Breast epithelium (tissue), 4 donors: ENCODE results near the gene BCL2L1. TPM values are rescaled to one million over a fixed set of nuclear protein-coding genes. Genes with fewer than 3 reads are reported as not detected.

Experiments
- DNase-seq, 2 donors: peaks; one replicate each; pipeline ENCODE4 v3.0.0-alpha.2; 2019; ENCODE audit warnings: low spot score in 2 of 2
- H3K27ac ChIP-seq, 2 donors: fragments of 200-600 bp; sonication (generic) in 1 of 2; one replicate each; pipeline ENCODE4 v1.5.1; 2016 to 2019; ENCODE audit warnings: mild to moderate bottlenecking in 1 of 2
- H3K27me3 ChIP-seq, 2 donors: fragments of 200-600 bp; sonication (generic) in 1 of 2; one replicate each; pipeline versions ENCODE4 v1.5.1 to v1.6.0; 2017 to 2019; ENCODE audit warnings: control low read depth in 1 of 2, mild to moderate bottlenecking in 1 of 2
- H3K36me3 ChIP-seq: fragments of 200-600 bp; one replicate; pipeline ENCODE4 v1.5.1; 2019
- H3K4me1 ChIP-seq, 2 donors: fragments of 200-600 bp; sonication (generic); one replicate each; pipeline ENCODE4 v1.5.1; 2016 to 2019; ENCODE audit warnings: control low read depth in 1 of 2
- H3K4me3 ChIP-seq, 3 donors: fragments of 200-600 bp; sonication (generic); 1 replicate in 2 of 3; 2 replicates in 1 of 3; pipeline ENCODE4 v1.5.1; 2016 to 2019; ENCODE audit warnings: mild to moderate bottlenecking in 3 of 3, moderate library complexity in 2 of 3
- H3K9me3 ChIP-seq, 2 donors: fragments of 200-600 bp; sonication (generic) in 1 of 2; one replicate each; pipeline ENCODE4 v1.5.1; 2016 to 2019; ENCODE audit warnings: control low read depth in 1 of 2
- POLR2A ChIP-seq: fragments of 450-650 bp; IDR thresholded peaks from one replicate; pipeline ENCODE4 v1.6.1; 2016; ENCODE audit warnings: antibody characterized with exemption, mild to moderate bottlenecking, moderate library complexity
- POLR2AphosphoS5 ChIP-seq, 3 donors: sonication (generic); formaldehyde crosslinking; IDR thresholded peaks; one replicate each; pipeline ENCODE4 v1.6.1; 2017; ENCODE audit warnings: antibody characterized with exemption in 3 of 3
- intact Hi-C: fragments of 100-400 bp; cut with DNase I; formaldehyde crosslinking; loops from one replicate; pipeline ENCODE4 v1.15.1; 2023; ENCODE audit warnings: low total_unique reads
- total RNA-seq, 3 donors: library from RNA; depleted of rRNA; stranded (reverse); fragments of >200 nt; gene quantifications; one replicate each; pipeline ENCODE4 v1.1.0, GENCODE V29; 2016
- TF ChIP-seq, protein P1 (sequence below), 3 donors: fragments of 450-650 bp; IDR thresholded peaks; one replicate each; pipeline ENCODE4 v1.5.1; 2016 to 2017; ENCODE audit warnings: antibody characterized with exemption in 3 of 3, mild to moderate bottlenecking in 3 of 3, moderate library complexity in 3 of 3

BCL2L1 gene
- total RNA-seq, 3 donors from 2014 or later, result 95.1 to 124 (median 117) TPM

DNA sequence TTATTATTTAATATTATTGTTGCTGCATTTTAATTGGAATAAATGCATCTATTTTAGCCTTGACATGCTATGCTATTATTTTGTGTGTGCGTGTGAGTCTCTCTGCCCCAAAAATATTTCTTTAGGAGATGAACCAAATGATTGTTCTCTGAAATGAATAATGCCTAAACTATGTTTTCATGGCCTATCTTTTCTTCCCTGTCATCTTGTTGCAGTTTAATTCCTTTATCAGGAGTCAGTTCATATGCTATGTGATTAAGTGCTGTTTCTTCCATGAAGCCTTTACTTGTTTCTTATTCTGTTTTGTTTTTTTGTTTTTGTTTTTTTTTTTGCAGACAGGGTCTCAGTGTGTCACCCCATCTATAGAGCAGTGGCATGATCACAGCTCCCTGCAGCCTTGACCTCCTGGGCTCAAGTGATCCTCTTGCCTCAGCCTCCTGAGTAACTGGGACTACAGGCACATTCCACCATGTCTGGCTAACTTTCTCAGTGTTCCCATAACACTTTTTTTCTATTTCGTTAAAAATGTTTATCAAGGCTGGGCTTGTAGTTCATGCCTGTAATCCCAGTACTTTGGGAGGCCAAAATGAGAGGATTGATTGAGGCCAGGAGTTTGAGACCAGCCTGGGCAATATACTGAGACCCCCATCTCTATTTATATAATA lies 42.1 kb upstream of the BCL2L1 start:
- intact Hi-C loops, result no loop called here
- Histone ChIP-seq H3K9me3 (no peaks in the 10 kb centered on the region), H3K36me3 (no peaks in the 10 kb centered on the region), H3K4me1 (no peaks in the 10 kb centered on the region), H3K4me3 (no peak overlapping the region), H3K27ac (no peak overlapping the region), H3K27me3 (no peaks in the 10 kb centered on the region)
- no peak for TF ChIP-seq POLR2AphosphoS5 (IDR thresholded peaks at IDR 0.05)
- TF ChIP-seq POLR2A, result no peak
- TF ChIP-seq, protein P1, sequence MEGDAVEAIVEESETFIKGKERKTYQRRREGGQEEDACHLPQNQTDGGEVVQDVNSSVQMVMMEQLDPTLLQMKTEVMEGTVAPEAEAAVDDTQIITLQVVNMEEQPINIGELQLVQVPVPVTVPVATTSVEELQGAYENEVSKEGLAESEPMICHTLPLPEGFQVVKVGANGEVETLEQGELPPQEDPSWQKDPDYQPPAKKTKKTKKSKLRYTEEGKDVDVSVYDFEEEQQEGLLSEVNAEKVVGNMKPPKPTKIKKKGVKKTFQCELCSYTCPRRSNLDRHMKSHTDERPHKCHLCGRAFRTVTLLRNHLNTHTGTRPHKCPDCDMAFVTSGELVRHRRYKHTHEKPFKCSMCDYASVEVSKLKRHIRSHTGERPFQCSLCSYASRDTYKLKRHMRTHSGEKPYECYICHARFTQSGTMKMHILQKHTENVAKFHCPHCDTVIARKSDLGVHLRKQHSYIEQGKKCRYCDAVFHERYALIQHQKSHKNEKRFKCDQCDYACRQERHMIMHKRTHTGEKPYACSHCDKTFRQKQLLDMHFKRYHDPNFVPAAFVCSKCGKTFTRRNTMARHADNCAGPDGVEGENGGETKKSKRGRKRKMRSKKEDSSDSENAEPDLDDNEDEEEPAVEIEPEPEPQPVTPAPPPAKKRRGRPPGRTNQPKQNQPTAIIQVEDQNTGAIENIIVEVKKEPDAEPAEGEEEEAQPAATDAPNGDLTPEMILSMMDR (IDR thresholded peaks at IDR 0.05), result no peak
- DNase-seq, result no peak

DNA sequence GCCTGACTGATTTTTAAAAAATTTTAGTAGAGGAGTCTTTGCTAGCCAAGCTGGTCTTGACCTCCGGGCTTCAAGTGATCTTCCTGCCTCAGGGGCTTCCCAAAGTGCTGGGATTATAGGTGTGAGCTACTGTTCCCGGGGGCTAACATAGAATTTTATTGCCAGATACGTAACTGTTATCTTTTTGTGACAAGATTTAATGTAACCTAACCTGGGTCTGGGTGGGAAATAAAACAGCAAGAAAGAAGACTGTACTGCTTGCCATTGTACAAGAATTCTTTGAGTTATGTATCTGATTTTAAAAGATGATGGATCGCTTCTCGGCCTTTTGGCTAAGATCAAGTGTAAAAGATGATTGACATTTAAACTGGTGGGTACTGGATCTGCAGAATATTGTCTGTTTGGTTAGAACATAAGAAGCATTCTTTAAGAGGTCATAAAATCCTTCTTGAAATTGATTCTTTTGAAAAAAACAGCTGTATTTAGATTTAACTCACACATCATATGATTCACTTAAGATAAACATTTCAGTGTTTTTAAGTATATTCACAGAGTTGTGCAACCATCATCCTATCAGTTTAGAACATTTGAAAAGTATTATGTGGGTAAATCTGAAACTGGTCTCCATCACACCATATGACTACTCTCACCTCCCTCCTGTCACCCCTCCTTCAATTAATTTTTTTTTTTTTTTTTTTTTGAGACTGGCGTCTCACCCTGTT lies 38.0 kb upstream of the BCL2L1 start:
- Histone ChIP-seq H3K27me3 (no peaks in the 10 kb centered on the region), H3K4me3 (no peak overlapping the region), H3K27ac (no peak overlapping the region), H3K4me1 (no peaks in the 10 kb centered on the region), H3K36me3 (no peaks in the 10 kb centered on the region), H3K9me3 (no peaks in the 10 kb centered on the region)
- no peak for DNase-seq
- intact Hi-C loops, result no loop called here
- TF ChIP-seq, protein P1 (IDR thresholded peaks at IDR 0.05), result no peak
- TF ChIP-seq POLR2A (no peak), POLR2AphosphoS5 (IDR thresholded peaks at IDR 0.05) (no peak)

DNA sequence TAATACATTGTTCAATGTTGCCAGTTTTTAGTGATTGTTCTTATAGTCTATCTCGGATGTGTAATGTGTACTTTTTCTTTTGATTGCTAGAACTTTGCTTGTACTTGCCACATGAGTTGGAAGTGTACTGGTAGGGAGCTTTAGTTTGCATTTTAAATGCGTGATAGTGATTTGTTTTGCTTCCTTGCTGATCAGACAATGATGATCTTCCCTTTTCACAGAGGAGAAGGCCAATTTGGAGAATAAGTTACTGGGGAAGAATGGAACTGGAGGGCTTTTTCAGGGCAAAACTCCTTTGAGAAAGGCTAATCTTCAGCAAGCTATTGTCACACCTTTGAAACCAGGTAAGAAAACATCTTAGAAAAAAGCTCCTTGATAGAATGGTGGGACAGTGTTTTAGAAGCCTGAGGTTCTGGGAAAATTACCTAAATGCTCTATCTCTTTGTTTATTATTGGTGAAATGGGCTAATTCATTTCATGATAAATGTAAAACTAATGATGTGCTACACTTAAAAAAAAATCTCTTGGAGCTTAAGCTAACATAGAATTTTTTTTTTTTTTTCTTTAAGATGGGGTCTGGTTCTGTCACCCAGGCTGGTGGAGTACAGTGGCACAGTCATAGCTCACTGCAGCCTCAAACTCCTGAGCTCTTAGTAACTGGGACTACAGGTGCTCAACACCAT lies 37.3 kb upstream of the BCL2L1 start:
- Histone ChIP-seq H3K27ac (no peak overlapping the region), H3K36me3 (no peaks in the 10 kb centered on the region), H3K4me1 (no peaks in the 10 kb centered on the region), H3K27me3 (no peaks in the 10 kb centered on the region), H3K4me3 (no peak overlapping the region), H3K9me3 (no peaks in the 10 kb centered on the region)
- DNase-seq, result no peak
- intact Hi-C loops, result no loop called here
- TF ChIP-seq POLR2A, result no peak
- TF ChIP-seq POLR2AphosphoS5 (IDR thresholded peaks at IDR 0.05), result no peak
- TF ChIP-seq, protein P1 (IDR thresholded peaks at IDR 0.05), result no peak

DNA sequence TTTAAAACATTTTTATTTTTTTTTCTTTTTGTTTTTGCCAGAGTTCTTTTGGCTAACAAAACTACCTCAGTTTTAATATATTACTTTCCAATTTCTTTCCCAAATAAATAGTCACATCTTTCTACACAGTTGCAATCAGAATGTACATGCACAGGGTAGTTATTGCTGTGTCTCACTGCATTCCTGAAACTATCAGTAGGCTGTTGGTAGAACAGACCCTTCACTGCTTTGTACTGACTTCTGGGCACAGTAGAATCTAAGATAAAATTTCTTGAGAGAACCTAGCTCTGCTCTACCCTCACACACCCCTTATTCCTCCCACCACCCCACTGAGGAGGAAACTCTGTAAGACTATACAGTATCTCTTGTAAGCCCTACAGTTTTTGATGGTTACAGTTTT lies 36.3 kb upstream of the BCL2L1 start:
- H3K9me3 ChIP-seq, result no peaks in the 10 kb centered on the region
- H3K4me1 ChIP-seq, result no peaks in the 10 kb centered on the region
- no peaks in the 10 kb centered on the region for H3K27me3 ChIP-seq
- no peaks in the 10 kb centered on the region for H3K36me3 ChIP-seq
- no peak overlapping the region for H3K4me3 ChIP-seq
- TF ChIP-seq POLR2A, result no peak
- no peak for TF ChIP-seq POLR2AphosphoS5 (IDR thresholded peaks at IDR 0.05)
- TF ChIP-seq, protein P1 (IDR thresholded peaks at IDR 0.05), result no peak
- intact Hi-C loops, result no loop called here
- DNase-seq, result no peak
- no peak overlapping the region for H3K27ac ChIP-seq

DNA sequence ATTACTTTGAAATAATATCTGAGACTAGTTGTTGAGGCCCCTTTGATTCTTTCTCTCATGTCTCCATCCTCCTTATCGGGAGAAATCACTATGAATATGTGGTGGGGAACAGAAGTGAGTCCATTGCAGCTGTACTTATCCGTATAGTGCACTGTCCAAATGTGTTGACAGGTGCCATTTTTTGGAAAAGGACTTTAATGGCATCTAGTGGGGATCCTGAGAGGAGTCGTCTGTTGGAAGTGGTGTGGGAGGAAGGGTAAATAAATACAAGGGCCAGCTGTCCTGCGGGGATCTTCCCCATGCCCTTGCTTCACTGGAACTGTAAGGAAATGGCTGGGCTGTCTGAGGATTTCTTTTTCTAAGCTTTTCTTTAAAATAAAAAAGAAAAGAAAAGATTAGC lies 35.9 kb upstream of the BCL2L1 start:
- Histone ChIP-seq H3K9me3 (no peaks in the 10 kb centered on the region), H3K4me3 (no peak overlapping the region), H3K36me3 (no peaks in the 10 kb centered on the region), H3K27me3 (no peaks in the 10 kb centered on the region), H3K27ac (no peak overlapping the region), H3K4me1 (no peaks in the 10 kb centered on the region)
- DNase-seq, result no peak
- no peak for TF ChIP-seq POLR2AphosphoS5 (IDR thresholded peaks at IDR 0.05)
- TF ChIP-seq, protein P1 (IDR thresholded peaks at IDR 0.05), result no peak
- no peak for TF ChIP-seq POLR2A
- intact Hi-C loops, result no loop called here
